HG03103 (cell line): ENCODE data around the gene CACHD1.

Experiments used
- ATAC-seq: cut with Tn5 transposase; IDR thresholded peaks from one replicate; pipeline ENCODE4 v1.9.1; 2021; ENCODE audit warnings: low read depth; ENCODE audit not compliant: unreplicated experiment

CACHD1 gene

DNA sequence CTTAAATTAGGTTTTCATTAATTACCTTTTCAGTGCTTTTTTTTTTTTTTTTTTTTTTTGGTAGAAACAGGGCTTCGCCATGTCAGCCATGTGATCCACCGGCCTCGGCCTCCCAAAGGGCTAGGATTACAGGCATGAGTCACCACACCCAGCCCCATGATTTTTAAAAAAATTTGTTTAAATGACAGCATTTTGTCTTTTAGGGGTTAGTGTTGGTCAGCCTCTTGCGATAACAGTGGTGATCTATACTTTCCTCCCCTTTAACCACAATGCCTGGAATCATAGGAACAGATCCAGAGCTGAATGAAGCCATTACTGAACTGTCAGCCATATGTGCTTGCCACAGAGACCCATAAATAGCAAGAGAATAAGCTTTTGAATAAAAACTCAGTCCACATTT is 73.9 kb downstream of the CACHD1 start:
- no peak for ATAC-seq

DNA sequence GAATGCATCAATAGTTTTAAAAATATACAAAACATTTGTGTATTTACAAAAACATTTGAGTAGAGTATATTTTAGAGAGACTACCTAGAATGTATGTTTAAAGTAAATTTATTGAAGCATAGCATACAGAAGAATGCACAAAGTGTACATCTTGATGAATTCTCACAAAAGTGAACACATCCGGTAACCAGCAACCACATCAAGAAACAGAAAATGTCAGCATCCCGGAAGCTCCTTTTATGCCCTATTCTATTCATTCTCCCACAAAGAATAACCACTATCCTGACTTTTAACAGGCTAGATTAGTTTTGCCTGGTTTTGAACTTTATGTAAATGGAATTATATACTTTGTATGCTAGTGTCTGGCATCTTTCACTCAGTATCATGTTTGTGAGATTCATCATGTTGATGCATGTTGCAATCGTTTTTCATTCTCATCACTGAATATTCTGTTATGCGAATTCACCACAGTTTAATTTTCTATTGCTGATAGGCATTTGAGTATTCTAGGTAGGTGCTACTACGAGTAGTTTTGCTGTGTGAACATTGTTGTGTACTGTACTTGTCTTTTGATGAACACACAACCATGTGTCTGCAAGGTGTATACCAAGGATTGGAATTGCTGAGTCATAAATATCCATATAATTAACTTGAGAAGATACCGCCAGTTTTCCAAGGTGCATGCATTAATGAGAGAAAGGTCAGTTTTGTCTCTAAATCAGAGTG is 75.4 kb downstream of the CACHD1 start:
- no peak for ATAC-seq

DNA sequence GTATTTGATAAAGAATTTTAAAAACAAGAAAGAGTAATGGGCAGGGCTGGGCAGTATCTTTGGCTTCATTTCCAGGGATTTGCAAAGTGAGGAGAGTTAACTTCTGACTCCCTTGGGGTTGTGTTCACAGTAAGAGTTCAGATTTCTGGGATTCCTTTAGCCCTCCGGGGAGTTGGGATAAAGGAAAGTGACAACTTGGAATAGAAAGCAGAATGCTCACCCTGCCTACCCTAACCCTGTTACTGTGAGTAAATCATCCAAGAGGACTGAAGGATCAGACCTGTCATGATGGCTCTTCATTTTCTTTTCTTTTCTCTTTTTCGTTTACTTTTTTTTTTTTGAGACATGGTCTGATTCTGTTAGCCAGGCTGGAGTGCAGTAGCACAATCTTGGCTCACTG is 76.1 kb downstream of the CACHD1 start:
- ATAC-seq, result no peak

DNA sequence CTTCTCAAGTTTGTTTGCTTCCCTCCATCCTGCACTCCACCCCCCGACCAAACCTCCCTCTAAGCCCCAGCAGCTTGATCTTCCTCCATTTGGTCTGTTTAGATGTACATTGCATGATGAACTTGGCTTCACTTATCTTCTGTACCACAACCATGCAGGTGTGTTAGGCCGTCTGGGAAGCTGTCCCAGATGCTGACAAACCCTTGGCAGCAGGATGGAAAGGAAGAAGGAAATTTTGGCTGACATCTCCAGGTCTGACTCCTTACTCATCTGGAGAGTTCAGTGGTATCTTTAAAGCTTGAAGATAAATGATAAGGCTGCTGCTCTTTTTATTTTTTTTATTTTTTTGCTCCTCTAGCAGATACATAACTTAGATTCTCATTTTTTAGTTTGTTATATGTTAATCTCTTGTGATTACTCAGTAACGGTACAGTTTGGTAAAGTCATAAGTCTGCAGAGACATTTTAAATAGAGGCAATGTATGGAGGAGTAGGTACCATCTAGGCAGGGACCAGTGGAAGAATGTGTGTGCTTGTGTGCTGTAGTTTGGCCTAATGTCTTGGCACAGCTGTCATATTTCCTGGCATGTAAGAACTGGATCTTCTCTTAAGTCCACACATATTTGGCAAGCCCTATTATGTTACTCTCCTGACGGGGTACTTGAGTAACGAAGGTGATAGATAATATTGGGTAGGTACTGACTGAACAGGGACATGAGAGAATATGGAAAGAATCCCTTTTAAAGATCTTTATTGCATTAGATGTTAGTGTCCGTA is 79.7 kb downstream of the CACHD1 start:
- no peak for ATAC-seq

DNA sequence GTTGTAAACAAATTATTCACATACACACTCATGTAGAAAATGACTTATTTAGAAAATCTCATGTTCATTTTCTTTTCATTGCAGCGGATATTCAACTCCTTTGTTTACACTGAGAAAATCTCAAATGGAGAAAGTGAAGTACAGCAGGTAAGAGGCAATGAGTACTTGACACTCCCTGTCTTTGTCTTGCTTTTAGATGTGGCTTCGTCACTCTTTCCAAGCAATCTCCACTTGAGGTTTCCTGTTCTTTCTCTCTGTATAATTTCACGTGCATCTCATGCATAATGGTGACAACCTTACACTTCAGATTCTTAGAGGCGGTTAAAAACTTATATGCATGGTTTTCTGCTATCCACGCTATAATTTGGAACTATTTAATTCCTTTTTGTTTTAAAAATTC is 80.6 kb downstream of the CACHD1 start:
- no peak for ATAC-seq

DNA sequence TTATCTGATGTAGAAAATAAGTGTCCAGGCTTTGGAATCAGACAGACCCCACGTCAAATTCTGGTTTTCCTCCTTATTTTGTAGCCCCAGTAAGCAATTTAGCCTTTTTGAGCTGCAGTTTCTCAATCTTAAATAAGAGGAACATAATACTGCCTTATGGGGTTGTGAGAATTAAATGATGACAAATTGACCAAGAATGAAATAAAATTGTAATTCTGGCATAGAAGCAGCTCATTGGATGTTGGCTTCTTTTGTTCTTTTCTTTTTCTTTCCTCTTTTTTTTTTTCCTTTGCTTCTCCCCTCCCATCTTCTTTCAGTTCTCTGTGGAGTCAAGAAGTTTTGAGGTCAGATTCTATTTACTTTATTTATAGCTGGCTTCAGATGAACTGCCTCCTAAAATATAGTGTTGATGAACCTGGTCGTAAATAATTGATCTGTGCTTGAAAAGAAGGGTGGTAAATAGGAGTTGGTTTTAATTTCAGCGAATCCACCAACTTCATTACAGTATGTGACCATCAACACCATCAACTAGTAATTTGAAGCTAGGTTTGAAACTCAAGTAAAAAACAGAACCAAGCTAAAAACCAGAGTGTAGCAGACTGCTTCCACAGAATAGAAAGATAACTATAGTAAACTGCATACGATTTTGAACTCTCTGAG is 81.1 kb downstream of the CACHD1 start:
- ATAC-seq, result no peak

DNA sequence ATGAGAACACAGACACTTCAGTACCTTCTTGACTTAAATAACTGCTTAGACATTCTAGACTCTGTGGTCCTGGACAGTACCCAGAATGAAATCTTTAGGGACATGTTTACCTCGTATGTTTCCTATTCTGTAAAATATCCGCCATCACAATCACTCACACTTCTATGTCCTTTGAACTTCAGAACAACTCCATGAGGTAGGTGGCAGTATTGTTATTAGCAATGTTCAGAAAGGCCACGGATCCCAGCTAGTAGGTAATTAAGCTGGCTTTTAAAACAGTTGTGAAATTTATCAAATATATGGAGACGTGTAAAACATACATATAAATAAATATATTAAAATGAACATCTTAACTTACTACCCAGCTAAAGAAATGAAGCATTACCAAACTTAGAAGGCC is 83.4 kb downstream of the CACHD1 start:
- no peak for ATAC-seq

DNA sequence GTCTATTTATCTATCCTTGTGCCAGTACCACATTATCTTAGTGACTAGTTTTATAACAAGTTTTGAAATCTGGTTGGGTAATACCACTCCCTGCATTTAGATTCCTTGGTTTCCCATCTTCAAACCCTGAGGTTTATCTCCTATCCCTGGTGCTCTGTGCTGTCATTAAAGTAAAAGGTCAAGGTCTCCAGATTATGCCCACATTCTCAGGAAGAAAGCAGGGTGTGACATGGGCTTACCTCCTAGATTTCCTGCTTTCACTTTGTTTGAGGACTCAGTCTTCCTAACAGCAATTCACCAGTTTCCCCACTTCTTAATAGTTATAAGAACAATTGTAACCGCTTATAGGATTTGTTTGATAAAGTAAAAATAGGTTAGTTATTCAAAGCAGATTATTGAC is 86.0 kb downstream of the CACHD1 start:
- ATAC-seq, result no peak

DNA sequence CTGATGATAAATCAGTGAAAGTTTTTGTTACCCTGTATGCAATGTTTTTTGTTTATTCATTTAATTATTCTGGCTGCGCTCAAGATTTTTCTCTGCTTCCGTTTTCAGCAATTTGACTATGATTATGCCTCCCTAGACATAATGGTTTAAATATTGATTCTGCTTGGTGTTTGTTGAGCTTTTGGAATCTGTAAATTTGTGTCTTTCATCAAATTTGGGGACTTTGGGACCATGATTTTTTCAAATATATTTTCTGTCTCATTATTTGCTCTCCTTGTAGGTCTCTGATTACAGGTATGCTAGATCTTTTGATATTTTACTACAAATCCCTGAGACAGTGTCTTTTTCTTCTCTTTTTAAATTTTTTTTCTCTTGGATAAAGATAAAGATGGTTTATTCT is 92.1 kb downstream of the CACHD1 start:
- no peak for ATAC-seq

DNA sequence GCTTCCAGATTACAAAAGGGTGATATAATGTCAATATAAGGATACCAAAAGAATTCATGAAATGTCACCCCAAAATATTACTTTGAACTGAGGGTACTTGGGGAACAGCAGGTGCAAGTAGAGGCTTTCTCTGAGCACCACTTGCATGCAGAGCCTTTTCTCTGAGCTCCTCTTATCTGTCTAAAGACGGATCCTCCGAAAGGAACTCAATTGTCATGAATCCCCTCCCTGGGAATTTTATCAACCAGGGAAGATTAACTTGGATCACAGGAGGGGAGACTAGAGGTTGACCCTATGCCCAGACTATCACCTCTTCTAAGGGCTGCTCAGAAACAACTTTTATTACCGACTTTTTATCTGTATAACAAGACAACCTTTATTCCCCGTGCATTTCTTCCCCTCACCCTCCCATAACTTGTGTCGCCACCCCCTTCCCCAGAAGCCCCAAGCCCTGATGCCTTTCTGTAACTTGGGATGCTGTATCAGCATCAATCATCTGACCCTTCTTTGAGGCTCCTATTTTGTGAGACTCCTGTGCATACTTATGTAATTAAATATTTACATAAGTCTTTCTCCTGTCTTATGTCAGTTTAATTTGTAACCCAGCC is 94.1 kb downstream of the CACHD1 start:
- ATAC-seq, result no peak

DNA sequence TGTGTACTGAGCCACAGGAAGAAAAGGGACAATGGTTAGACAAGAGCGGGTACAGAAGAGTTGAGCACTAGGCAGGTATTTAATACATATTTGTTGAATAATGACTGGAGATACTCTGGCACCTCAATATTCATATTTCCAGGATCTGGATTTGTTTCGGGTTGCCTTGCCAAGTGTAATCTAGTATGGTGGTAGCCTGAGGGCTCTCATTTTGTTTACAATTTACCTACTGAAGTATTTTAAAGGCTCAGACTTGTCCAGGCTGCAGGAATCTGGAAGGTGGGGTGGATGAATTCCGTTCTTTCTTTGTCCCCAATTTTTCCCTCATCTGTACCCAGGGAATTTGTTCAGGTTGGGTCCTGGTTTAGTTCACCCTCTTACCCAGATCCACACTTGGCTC is 95.0 kb downstream of the CACHD1 start:
- ATAC-seq, result no peak

DNA sequence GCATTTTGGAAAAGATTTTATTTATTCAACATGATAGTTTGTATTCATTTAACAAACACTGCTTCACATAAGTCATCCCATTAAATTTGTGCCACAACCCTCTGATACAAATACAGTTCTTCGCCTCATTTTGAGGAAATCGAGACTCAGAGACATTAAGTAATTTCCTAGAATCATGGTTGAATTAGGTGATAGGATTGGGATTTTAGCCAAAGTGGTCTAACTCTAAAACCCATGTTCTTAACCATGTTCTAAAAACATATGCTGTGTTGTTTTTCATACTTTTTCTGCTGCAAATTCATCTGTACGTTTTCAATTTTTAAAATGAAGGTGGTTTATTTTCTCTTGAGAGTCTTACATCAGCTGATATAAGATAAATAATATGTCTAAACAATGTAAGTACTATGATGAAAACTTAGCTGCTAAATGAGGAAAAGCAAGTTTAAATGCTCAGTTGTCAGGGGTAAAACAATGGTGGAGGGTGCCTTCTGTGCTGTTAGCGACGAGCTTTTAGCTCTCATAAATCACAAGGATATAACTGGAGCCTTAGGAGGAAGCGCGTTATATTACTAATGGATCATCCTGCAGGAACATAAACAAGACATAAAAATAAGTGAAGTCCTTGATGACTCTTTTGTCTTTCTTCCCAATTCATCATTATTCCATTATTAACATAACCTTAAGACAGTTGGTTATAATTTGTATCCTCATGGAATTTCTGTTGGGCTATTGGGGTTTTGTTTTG is 97.7 kb downstream of the CACHD1 start:
- no peak for ATAC-seq

DNA sequence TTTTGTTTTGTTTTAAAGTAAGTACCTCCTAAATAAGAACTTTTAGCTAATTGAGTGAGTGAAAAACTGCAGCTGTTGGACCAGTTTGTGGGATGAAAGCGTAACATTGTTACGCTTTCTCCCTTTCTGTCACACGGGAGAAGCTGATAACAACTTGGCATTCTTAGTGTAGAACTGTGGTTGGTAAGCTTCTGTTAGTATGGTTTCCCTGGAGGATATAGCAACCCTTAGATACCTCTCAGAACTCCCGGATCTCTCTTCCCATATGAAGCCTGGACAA is 98.2 kb downstream of the CACHD1 start:
- ATAC-seq, result no peak

DNA sequence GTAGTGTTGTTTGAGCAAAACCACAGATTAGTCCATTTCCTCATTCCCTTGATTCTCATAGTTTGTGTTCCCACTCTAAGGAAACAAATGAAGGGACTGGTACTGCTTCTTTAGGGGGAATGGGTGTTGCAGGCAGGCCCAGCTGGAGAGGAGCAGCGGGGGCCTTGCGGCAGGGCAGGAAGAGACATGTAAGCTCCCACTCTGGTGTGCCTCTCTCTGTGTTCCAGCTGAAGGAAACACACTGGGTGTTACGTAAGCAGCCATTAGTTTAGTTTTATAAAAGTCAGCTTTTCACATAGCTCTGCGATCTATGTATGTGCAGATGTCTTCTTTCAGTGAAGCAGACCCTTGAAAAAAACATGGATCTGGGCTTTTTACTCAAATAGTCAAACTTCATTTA is 99.5 kb downstream of the CACHD1 start:
- ATAC-seq, result no peak

DNA sequence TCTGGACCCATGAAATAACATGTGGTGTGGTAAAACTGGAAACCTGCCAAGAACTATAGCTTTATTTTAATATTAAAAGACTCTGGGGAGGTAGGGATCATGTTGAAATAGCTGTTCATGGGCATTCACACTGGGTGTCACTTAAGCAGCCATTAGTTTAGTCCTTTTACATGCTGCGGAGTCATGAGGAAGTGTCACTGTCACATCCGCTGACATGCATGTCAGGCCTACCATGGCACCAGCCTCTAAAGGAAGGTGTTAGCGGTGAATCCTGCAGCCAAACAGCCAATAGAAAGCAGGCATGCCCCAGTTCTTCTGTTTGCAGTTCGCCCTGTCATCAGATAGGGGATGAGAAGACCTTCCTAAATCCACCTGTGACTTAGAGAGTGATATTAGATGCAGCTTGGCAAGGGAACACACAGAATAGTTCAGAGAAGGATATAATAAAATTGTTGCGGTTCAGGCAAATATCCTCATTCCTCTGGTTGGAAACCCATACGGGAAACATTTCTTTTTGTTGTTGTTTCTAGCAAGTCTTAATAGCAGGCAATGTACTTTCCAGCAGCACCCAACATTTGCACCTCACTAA is 100.4 kb downstream of the CACHD1 start:
- ATAC-seq, result no peak

DNA sequence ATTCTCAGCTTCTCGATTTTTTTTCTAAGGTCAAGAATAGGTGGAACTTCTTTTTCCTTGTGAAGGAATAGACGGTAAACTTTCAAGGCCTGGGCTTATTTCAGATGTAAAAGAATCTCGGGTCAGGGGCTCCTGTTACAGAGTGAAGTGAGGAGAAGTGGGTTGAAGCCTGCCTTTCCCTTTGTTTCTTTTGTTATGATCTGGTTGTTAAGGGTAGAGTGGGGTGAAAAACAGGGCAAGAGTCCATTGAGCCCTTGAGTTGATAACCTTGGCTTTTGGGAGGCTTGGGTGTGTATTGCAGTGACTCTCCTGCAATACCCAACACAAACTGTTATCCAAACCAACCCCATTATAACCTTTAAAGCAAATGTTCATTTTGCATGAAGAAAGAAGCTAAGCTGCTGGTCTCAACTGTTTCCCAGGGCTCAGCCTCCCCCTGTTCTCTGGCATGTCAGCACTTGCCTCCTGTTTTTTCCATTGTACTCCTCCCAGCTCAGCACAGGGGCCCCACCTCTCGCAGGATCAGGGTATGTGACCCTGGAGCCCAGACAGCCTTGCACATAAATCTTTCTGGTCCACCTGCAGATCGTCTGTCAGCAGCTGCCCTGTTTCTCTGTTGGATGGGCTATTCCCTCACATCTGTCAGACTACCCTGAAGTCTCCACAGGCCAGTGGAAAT is 102.4 kb downstream of the CACHD1 start:
- no peak for ATAC-seq

DNA sequence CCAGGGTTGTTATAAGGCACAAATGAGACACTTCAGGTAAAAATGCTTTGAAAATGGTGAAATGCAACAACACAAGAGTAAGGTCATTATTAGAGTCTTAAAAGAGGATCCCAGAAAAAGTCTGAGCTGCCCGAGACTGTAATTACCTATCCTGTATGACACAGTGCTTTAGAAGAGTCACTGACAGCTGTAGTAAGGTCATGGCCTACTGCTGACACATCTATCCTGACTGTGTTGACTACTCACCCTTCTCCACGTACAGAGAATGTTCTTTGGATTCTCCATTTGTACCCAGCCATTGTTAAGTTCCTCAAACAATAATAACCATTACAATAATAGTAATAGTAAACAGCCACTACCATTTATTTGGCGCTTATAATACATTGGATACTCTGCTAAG is 104.4 kb downstream of the CACHD1 start:
- no peak for ATAC-seq

DNA sequence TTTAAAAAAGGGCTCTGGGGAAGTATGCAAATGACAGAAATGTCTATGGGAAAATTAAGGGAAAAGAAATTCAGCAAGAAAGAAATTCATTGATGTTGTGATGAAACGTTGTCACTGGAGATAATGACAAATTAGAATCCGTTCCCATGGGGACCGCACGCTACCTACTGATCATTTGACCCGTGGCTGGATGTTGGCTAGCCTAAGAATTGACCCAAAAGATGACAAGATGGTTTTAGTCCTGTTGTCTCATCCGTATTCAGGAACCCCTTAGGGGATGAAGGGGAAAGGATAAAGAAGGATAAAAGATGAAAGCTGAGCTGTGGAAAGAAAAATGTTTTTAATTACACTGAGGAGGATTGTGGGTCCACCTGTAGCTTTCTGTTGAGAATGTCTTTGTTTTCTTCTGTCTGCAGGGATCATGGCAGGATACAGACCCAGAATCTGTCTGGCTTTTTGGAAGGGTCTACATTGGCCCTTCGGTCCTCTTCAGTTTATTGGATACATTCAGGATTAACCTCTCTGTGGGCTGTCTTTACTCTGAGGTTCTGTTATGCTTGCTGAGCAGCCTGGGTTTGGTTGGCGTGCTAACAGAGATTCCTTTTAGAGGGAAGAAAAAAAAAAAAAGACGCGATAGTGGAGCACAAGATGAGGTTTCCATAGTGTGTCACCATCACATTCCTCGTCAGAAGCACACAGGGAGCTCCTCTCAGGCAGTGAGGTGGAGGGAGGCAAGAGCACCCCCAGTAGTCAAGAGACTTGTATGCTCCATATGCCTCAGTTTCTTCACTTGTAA is 106.2 kb downstream of the CACHD1 start:
- no peak for ATAC-seq

DNA sequence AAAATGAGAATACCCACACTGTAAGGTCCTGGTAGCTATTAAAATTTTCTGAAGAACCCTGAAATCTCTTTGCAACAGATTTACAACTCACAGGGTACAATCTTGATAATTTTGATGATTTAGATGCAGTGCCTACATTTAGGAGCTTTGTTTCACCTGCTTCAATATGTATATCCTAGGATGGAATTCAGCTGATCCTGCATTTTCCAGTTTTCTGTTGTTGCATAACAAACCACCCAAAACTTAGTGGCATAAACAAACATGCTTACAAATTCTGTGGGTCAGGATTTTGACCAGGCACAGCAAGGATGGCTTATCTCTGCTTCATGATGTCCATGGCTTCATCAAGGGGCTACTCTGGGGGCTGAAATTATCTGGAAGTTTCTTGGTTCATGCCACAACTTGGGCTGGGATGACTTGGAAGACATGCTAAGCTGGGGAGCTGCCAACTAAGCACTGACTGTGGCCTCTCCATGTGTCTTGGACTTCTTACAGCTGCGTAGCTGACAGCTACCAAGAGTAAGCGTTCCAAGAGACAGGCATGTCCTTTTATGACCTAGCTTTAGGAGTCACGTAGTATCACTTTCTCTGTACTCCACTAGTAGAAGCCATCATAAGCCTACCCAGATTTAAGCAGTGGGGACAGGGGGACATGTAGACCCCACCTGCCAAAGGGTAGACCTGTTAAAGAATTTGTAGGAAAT is 108.5 kb downstream of the CACHD1 start:
- no peak for ATAC-seq
